Endothelial cell of umbilical vein (primary cell): ENCODE data around the gene LZTS3. TPM values are rescaled to one million over a fixed set of nuclear protein-coding genes. Genes with fewer than 3 reads are reported as not detected.

ENCODE experiments used
- BruUV-seq: library from RNA; stranded (reverse); fragments of 400-500 nt; replicated peaks from 2 replicates; lab custom pipeline; 2021; lab: Mats Ljungman, UMichigan
- CTCF ChIA-PET: fragments of 300-600, 350-600 bp; sonication (Branson Sonifier 250); formaldehyde crosslinking; loops from one replicate; lab custom pipeline; 2021; ENCODE audit warnings: antibody characterized with exemption, inconsistent platforms; lab: Charles Lee
- POLR2A ChIA-PET: fragments of 300-600, 350-600 bp; sonication (Branson Sonifier 250); formaldehyde crosslinking; loops from one replicate; lab custom pipeline; 2021; ENCODE audit warnings: antibody characterized with exemption, inconsistent platforms; lab: Charles Lee
- DNase-seq: peaks from one replicate; pipeline ENCODE4 v3.0.0-alpha.2; 2011; ENCODE audit warnings: low read depth, low spot score
- FAIRE-seq: peaks from 2 replicates; lab custom pipeline; 2011; peaks lifted over from hg19 to GRCh38; lab: Jason Lieb, UNC
- H2AFZ ChIP-seq: 2 replicates; pipeline ENCODE4 v1.6.0; 2012; ENCODE audit warnings: low read depth, low read length, control low read depth, inconsistent platforms
- H3K27ac ChIP-seq: 2 replicates; pipeline ENCODE4 v1.5.1; 2011; ENCODE audit warnings: low read depth, mild to moderate bottlenecking, control low read depth, low read length, moderate library complexity; ENCODE audit not compliant: insufficient read depth
- H3K27me3 ChIP-seq, 2 experiments: 2 replicates each; pipeline versions ENCODE4 v1.6.0 to v1.6.1; 2011; ENCODE audit warnings: low read length in 2 of 2, mixed read lengths in 1 of 2; ENCODE audit not compliant: control insufficient read depth in 2 of 2, insufficient read depth in 2 of 2
- H3K36me3 ChIP-seq, 2 experiments: 2 replicates in 1 of 2; 3 replicates in 1 of 2; pipeline ENCODE4 v1.5.1; 2011; ENCODE audit warnings: low read length in 2 of 2, mild to moderate bottlenecking in 1 of 2, moderate library complexity in 1 of 2; ENCODE audit not compliant: control insufficient read depth in 2 of 2, insufficient read depth in 2 of 2; ENCODE audit errors: extremely low read depth in 1 of 2
- H3K4me1 ChIP-seq: 3 replicates; pipeline ENCODE4 v1.5.1; 2011; ENCODE audit warnings: mild to moderate bottlenecking, low read length; ENCODE audit not compliant: control insufficient read depth, insufficient read depth; ENCODE audit errors: extremely low read depth
- H3K4me2 ChIP-seq: 2 replicates; pipeline ENCODE4 v1.6.1; 2011; ENCODE audit warnings: low read length, control low read depth, mixed read lengths; ENCODE audit not compliant: insufficient read depth
- H3K4me3 ChIP-seq, 3 experiments: fragments of 200-600 bp in 1 of 3; sonication (generic), shearing (Covaris generic) in 1 of 3; replicated peaks in 1 of 3; 2 replicates each; pipeline ENCODE4 v1.5.1; 2011 to 2016; ENCODE audit warnings: control low read depth in 3 of 3, low read length in 3 of 3, mild to moderate bottlenecking in 2 of 3, inconsistent platforms in 1 of 3, low read depth in 1 of 3, moderate library complexity in 1 of 3; ENCODE audit not compliant: insufficient read depth in 1 of 3
- H3K79me2 ChIP-seq: 2 replicates; pipeline ENCODE4 v1.6.0; 2012; ENCODE audit warnings: low read length, inconsistent platforms; ENCODE audit not compliant: control insufficient read depth, insufficient read depth
- H3K9ac ChIP-seq: replicated peaks from 2 replicates; pipeline ENCODE3; 2011; ENCODE audit warnings: low read length, control low read depth; ENCODE audit not compliant: insufficient read depth; ENCODE audit errors: extremely low read depth
- H3K9me1 ChIP-seq: replicated peaks from 3 replicates; pipeline ENCODE4 v1.6.0; 2011; ENCODE audit warnings: mild to moderate bottlenecking, low read length; ENCODE audit not compliant: control insufficient read depth, insufficient read depth; ENCODE audit errors: extremely low read depth
- H3K9me3 ChIP-seq: replicated peaks from 2 replicates; pipeline ENCODE4 v1.5.1; 2012; ENCODE audit warnings: low read length, inconsistent platforms; ENCODE audit not compliant: control insufficient read depth, insufficient read depth
- H4K20me1 ChIP-seq: replicated peaks from 2 replicates; pipeline ENCODE3; 2011; ENCODE audit warnings: mild to moderate bottlenecking, low read length; ENCODE audit not compliant: control insufficient read depth, insufficient read depth; ENCODE audit errors: extremely low read depth
- EZH2 ChIP-seq: IDR thresholded peaks from 2 replicates; pipeline ENCODE4 v1.6.1; 2012; ENCODE audit warnings: borderline replicate concordance, low read depth, mild to moderate bottlenecking, moderate library complexity, low read length, inconsistent platforms; ENCODE audit not compliant: severe bottlenecking
- FOS ChIP-seq: IDR thresholded peaks from 2 replicates; pipeline ENCODE4 v1.6.1; 2011; ENCODE audit warnings: mild to moderate bottlenecking, low read length, moderate library complexity, borderline replicate concordance; ENCODE audit not compliant: insufficient read depth
- GATA2 ChIP-seq: IDR thresholded peaks from 2 replicates; pipeline ENCODE4 v1.7.0; 2011; ENCODE audit warnings: low read depth, mild to moderate bottlenecking, moderate library complexity, mixed read lengths, low read length; ENCODE audit not compliant: insufficient read length, insufficient read depth
- JUN ChIP-seq: IDR thresholded peaks from 2 replicates; pipeline ENCODE4 v1.6.1; 2011; ENCODE audit warnings: borderline replicate concordance, low read depth; ENCODE audit not compliant: insufficient read length, insufficient read depth
- MYC ChIP-seq: IDR thresholded peaks from one replicate; pipeline ENCODE4 v1.6.1; 2011; ENCODE audit warnings: mild to moderate bottlenecking, low read depth, low read length
- POLR2A ChIP-seq: IDR thresholded peaks from 2 replicates; pipeline ENCODE4 v1.6.1; 2012; ENCODE audit warnings: low read depth, mild to moderate bottlenecking, control low read depth, low read length
- POLR2AphosphoS5 ChIP-seq: IDR thresholded peaks from 2 replicates; pipeline ENCODE4 v1.6.1; 2012; ENCODE audit warnings: low read depth, mild to moderate bottlenecking, control low read depth, low read length, moderate library complexity; ENCODE audit not compliant: insufficient read depth
- dilution Hi-C: fragments of 300-500 bp; cut with MboI; formaldehyde crosslinking; loops from one replicate; pipeline ENCODE4 v1.15.0; 2019; ENCODE audit warnings: low sequenced_read_pairs; ENCODE audit not compliant: extremely low pct_ligation_motif_present
- intact Hi-C: fragments of 100-400 bp; cut with micrococcal nuclease; formaldehyde crosslinking; loops from one replicate; pipeline ENCODE4 v1.10.0; 2022
- polyA plus RNA-seq, 4 experiments: library from polyadenylated mRNA; depleted of rRNA in 3 of 4; stranded (reverse) in 3 of 4; unstranded in 1 of 4; fragments of >200 nt; gene quantifications; 2 replicates each; pipeline versions ENCODE4 v1.2.1 to v1.2.3, GENCODE V29; 2011 to 2012; ENCODE audit warnings: missing spikeins in 1 of 4
- total RNA-seq: library from RNA; stranded (reverse); gene quantifications from 2 replicates; pipeline ENCODE4 v1.2.3, GENCODE V29; 2021
- TF ChIP-seq, protein P1 (sequence below), 2 donors: IDR thresholded peaks; 1 replicate in 1 of 2; 2 replicates in 1 of 2; pipeline ENCODE4 v1.5.1; 2011; ENCODE audit warnings: low read length in 2 of 2, mild to moderate bottlenecking in 2 of 2, moderate library complexity in 2 of 2, control low read depth in 1 of 2, inconsistent platforms in 1 of 2, low read depth in 1 of 2; ENCODE audit not compliant: insufficient read depth in 1 of 2; ENCODE audit errors: extremely low read depth in 1 of 2
- TF ChIP-seq, protein P2 (sequence below): IDR thresholded peaks from 2 replicates; pipeline ENCODE4 v1.6.1; 2011; ENCODE audit not compliant: insufficient read depth, insufficient read length

The LZTS3 gene
- total and polyA plus RNA-seq, 2 donors (not counting 3 experiments of a cell fraction or from before 2014, with no cell fraction given), result 4.5 to 5.7 TPM

DNA sequence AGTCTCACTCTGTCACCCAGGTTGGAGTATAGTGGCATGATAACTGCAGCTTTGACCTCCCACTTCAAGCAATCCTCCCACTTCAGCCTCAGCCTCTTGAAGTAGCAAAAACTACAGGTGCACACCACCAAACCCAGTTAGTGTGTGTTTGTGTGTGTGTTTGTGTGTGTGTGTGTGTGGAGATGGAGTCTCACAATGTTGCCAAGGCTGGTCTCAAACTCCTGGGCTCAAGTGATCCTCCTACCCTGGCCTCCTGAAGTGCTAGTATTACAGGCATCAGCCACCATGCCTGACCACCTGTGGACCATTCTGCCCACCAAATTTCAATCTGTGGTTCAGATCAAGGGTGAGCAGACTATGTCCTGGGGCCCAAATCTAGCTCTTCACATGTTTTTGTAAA lies 22.4 kb downstream of the LZTS3 start:
- peaks cover 68% of the 10 kb centered on the region for H3K79me2 ChIP-seq
- FAIRE-seq, result no peak
- H3K4me3 ChIP-seq, result no peak overlapping the region
- no peak overlapping the region for H3K4me2 ChIP-seq
- no peaks in the 10 kb centered on the region for H3K4me1 ChIP-seq
- TF ChIP-seq EZH2 (no peak), MYC (no peak), POLR2AphosphoS5 (no peak), FOS (no peak), GATA2 (no peak), JUN (no peak), POLR2A (no peak)
- TF ChIP-seq, protein P1, sequence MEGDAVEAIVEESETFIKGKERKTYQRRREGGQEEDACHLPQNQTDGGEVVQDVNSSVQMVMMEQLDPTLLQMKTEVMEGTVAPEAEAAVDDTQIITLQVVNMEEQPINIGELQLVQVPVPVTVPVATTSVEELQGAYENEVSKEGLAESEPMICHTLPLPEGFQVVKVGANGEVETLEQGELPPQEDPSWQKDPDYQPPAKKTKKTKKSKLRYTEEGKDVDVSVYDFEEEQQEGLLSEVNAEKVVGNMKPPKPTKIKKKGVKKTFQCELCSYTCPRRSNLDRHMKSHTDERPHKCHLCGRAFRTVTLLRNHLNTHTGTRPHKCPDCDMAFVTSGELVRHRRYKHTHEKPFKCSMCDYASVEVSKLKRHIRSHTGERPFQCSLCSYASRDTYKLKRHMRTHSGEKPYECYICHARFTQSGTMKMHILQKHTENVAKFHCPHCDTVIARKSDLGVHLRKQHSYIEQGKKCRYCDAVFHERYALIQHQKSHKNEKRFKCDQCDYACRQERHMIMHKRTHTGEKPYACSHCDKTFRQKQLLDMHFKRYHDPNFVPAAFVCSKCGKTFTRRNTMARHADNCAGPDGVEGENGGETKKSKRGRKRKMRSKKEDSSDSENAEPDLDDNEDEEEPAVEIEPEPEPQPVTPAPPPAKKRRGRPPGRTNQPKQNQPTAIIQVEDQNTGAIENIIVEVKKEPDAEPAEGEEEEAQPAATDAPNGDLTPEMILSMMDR (IDR thresholded peaks at IDR 0.05; ENCODE audit: extremely low read depth in 1 of 2, insufficient read depth in 1 of 2, low read depth in 1 of 2, low read length in 2 of 2), result no peak
- TF ChIP-seq, protein P2, sequence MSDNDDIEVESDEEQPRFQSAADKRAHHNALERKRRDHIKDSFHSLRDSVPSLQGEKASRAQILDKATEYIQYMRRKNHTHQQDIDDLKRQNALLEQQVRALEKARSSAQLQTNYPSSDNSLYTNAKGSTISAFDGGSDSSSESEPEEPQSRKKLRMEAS, result no peak
- H2AFZ ChIP-seq, result no peak overlapping the region
- no peaks in the 10 kb centered on the region for H4K20me1 ChIP-seq
- H3K27me3 ChIP-seq, result no peaks in the 10 kb centered on the region
- no peaks in the 10 kb centered on the region for H3K9me3 ChIP-seq
- H3K36me3 ChIP-seq, result peaks cover 8 to 15% of the 10 kb centered on the region in 2 experiments
- no peak overlapping the region for H3K9ac ChIP-seq
- dilution Hi-C loops (no loop called here), intact Hi-C loops (no loop called here)
- CTCF ChIA-PET, result no interaction called here
- no peaks in the 10 kb centered on the region for H3K9me1 ChIP-seq
- BruUV-seq, result no TSS peak
- no peak for DNase-seq
- no peak overlapping the region for H3K27ac ChIP-seq
- POLR2A ChIA-PET, result no interaction called here
